ENCODE results near the gene BCLAF1.
A peak's percentile ranks its signal among the peaks of the same experiment; 100 is the strongest.

Gene BCLAF1

DNA sequence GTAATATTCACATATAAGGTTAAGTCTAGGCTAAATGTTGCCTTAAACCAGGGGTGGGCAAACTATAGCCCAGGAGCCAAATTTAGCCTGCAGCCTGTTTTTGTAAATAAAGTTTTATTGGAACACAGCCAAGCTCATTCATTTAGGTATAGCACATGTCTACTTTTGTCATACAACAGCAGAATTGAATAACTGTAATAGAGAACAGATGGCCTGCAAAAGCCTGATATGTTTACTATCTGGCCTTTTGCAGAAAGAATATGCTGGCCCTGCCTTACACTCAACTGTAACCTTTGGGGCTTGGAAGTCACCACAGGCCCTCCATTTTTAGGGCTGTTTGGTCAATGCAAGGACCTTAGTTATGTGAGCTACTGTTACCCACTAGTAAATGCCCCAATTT is 17.7 kb upstream of the BCLAF1 start:
- no peak for DNase-seq

DNA sequence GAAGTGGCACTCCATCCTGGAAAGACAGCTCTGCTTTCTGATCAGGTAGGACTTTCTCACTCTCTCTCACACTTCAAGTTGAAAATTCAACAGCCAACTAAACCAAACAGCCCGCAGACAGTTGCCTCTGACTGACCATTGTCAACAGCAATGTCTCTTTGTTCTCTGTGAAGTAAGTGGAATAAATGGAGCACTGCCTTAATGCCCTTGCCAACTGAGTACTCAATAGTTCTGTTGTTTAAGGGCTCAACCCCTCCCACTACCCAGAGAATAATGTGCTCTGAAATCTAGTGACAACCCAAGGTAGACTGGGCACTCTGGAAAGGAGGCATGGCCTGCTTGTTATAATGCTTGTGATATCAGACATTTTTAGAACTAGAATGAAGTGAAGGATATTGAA is 16.8 kb upstream of the BCLAF1 start:
- no peak for DNase-seq

DNA sequence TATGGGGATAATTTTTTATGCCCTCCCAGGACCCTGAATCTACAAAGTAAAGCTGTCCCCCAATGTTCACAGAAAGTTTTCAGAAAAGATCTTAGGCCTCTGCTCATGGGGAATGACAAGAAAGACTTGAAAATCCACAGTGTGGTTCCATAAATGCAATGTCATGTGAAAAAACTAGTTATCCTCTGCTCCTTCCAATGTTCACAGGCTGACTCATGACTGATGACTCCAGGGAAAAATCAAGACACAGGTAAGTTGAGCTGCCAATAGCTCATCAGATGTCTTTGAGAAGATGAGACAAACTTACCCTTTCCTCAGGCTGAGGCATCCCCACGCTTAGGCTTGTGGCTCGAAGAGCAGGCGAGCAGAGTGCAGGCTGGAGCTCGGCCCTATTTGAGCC is 14.8 kb upstream of the BCLAF1 start:
- no peak for DNase-seq

DNA sequence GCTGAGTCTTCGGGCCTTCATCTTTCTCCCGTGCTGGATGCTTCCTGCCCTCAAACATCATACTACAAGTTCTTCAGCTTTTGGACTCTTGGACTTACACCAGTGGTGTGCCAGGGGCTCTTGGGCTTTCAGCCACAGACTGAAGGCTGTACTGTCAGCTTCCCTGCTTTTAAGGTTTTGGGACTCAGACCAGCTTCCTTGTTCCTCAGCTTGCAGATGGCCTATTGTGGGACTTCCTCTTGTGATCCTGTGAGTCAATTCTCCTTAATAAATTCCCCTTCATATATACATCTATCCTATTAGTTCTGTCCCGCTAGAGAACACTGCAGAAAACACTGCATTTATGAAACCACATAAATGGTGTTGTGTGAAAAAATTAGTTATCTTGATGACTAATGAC is 13.9 kb upstream of the BCLAF1 start:
- no peak for DNase-seq

DNA sequence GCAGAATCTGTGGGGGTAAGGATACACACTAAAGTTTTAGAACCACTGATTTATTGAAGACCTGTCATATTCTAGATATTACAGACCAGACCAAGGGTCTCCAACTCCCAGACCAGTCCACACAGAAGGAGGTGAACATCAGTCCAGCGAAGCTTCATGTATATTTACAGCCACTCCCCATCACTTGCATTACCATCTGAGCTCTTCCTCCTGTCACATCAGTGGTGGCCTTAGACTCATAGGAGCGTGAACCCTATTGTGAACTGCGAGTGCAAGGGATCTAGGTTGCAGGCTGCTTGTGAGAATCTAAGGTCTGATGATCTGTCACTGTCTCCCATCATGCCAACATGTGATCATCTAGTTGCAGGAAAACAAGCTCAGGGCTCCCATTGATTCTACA is 5.0 kb upstream of the BCLAF1 start:
- DNase-seq = no peak

DNA sequence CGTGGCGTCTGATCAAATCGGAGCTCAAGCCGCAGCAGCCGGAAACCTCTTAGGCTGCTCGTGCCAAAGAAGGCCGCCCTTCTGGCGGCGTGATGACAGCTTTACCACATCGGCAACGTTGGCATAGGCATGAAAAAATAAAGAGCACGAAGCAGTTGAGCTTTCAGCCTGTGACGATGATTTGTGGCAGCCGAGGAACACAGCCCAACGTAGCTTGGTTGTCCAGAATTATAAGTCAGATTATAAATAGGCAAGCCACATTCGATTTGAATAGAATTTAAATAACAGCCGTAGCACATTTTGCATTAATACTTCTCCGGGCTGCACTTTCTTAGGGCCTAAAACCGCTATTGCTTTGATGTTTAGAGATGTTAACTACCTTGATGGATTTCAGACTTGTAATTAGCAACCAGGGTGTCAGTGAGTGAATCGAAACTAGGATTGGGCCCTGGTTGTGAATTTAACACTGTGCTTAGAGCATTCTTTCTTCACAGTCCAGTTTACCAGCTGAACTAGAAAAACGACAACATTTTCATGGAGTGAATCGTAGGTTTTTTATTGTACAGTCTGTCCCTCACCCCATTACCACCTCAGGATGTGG is 864 bp upstream of the BCLAF1 start:
- DNase-seq = peak; percentile 91

DNA sequence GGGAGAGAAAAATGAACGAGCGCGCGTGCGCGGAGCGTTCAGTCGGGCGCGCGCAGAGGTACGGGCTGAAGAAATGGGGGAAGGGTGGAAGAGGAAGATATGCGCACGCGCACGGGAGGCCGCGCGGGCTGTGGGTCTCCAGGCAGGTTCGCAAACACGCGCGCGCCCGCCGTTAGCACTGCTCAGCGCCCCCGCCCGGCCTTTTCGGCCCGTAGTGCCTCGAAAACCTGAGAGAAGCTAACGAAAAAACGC is 393 bp downstream of the BCLAF1 start:
- DNase-seq = peak; percentile 94

DNA sequence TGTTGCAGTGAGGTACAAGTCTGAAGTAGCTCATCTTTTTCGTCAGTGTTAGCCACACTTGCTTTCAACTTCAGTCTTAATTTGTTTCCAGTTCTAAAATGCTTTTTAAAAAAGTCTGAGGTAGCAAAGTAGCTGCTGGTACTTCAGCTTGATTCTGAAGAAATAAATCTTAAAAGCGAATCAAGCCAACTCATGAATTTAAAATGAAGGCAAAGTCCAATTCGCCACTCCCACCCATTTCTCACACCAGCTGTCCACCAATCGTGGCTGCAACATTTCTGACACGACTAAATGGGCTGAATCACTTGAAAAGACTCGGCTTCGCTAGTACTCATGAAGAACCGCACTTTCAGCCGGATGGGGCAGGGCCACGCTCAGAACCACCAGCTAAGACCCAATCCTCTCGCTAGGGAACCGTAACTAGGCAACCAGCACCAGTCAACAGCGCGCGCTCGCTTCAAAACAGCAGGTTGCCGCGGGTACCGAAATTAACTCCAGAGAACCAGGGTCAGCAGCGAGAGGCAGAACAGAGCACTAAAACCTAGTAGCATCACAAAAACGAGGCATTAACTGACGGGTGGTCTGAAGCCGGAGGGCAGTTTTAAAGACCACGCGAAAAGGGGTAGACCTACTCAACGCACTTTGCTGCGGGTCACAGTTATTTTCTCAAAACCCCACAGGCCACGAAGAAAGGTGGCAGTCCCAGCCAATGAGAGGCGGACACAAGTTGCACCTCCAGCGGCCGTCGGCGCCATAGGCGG is 900 bp downstream of the BCLAF1 start:
- peak; percentile 83 for DNase-seq

DNA sequence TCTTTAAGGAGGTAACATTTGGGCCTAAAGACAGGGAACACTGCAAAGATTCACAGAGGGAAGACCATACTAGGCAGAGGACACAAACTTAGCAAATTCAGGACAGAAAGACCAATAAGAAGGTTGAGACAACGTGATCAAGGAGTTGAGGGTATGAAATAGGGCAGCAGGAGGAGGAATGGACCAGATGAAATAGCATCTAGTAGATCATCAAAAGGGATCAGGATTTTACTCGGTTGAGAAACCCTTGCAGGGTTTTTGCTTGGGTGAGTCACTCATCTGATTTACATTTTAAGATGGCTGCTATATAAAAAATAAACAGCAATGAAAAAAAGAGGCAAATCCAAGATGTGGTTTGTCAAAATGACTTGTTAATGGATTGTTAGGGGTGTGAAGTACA is 4.7 kb downstream of the BCLAF1 start:
- DNase-seq = no peak

DNA sequence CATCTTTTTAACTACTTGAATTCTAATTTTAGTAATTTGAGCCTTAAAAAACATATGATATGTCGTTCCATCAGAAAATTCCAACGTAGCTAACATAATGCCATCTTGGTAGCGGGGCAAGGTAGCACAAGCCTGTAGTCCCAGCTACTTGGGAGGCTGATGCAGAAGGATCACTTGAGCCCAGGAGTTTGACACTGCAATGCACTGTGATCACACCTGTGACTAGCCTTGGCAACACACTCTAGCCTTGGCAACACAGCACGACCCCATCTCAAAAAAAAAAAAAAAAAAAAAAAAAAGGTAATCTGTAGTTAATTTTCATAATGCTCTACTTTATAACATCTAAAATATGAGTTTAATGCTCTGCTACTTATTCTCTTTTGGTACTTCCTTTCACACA is 6.7 kb downstream of the BCLAF1 start:
- no peak for DNase-seq

DNA sequence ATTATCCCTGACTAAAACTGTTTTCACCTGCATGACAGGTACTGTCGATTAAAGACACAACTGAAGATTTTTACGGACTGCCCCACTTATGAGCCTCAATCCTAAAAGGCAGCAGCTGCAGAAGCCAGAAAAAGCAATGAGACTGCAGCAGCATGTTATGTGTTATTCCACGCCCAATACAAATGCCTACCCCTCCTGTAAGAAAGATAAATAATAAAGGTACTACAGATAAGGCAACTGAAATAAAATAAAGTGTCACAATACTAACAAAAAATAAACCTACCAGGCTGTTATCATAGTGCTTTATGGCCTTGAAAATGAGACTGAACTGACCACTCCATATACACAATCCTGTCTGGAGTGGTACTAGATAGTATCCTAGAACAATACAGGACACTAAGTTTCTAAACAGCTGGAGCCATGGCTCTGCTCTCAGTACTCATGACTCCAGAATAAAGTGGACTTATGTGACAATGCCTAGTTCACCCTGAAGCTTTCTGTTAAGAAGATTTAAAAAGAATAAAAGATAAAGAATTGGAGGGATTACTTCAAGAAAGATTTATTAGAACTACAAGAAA is 9.5 kb downstream of the BCLAF1 start:
- DNase-seq = no peak

DNA sequence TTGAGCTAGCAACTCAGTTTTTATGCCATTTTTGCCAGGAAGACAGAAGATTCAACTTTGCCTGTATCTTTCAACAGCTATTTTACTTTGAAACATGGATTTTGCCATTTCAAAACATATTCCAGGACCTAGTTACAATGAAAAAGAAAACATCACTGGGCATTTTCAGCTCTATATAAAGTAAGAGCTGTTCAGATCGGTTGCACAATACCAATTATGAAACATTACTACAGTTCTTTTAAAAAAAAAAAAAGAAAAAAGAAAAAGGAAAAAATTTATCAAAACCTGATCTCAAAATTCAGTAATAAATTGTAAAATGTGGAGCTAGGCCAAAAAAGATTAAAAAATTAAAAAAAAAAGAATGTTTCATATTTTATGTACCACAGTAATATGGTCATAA is 15.6 kb downstream of the BCLAF1 start:
- DNase-seq = no peak

DNA sequence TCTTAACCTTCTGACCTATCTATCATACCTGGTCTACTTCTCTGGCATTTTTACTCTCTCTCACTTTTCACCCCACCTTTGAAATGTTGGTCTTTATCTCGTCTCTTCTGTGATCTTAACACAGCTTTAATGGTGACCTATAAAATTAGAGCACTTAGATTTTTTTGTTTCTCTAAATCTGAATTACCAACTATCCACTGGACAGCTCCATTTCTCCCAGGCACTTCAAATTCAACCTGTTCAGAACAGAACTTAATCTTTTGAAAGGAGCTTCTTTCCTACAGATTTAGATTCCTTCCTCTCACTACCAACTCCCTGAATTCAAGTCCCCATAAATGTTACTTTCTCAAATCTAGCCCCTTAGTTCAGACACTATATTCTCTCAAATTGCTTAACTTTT is 24.5 kb downstream of the BCLAF1 start:
- DNase-seq = no peak

DNA sequence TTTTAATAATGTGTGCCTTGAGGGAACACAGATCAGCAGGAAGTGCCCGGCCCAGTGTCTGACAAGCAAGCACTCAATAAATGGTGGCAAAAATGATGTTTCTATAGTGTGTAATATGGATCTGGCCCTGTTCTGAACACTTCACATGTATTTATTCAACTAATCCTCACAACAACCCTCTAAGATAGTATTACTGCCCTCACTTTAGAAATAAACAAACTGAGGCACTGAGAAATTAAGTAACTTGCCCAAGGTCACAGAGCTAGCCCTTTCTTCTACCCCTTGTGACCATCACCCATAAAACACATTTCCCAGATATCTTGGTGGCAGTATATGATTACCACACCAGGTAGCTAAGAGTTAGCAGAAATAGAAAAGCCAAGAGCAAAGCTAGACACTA is 26.7 kb downstream of the BCLAF1 start:
- no peak for DNase-seq

DNA sequence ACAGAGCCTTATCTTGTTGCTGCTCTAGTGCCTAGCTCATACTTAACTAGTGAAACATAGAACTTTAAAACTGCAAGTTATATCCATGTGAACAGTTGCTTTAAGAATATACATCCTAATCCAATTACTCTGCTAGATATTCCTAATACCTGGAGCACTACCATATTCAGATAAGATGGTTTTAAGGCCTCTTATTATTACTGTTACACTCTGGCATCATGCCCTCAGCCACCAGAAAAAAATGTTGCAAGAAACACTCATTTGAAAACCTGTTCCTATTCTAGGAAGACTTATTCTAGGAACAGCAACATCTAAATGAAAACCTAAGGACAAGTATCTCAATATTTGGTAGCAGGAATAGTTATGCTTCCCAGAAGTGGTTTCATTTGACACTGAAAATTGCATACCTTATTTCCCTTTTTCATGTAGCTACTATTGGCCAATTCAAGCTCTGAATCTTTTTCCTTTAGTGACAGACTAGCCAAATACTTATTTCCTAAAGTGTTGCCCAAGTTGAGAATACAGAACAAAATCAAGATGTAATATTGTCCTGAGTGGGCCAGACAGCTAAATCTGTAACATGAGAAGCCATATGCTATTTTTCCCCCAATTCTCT is 34.7 kb downstream of the BCLAF1 start:
- DNase-seq = no peak

DNA sequence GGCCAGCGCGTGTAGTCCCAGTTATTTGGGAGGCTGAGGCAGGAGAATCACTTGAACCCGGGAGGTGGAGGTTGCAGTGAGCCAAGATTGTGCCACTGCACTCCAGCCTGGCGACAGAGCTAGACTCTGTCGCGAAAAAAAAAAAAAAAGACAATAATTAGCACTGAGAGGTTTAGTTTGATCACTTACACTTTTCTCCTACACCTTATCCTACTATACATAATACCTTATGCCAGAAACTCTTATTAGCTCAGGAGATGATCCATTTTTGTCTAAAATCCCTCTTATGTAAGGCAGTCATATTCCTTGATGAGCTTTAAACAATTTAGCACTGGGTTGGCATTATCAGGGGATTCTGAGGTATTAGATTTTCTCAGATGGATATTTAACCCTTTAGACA is 35.9 kb downstream of the BCLAF1 start:
- no peak for DNase-seq

DNA sequence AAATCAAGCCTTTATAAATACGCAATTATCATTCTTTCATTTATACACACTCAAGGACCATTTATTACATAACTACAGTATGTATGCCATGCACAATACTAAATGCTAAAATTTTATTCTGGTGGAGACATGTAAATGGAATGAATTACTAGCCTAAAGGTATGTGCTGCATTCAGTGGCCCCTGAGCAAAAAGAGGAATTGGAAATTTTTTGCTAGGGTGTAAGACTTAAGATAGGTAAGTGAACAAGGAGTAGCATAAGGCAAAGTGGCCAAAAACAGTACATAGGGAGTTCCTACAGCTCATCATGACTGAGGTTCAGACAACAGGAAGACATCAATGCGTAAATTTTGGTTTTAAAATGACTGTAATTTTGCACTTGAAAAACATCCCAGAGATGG is 37.2 kb downstream of the BCLAF1 start:
- DNase-seq = no peak

DNA sequence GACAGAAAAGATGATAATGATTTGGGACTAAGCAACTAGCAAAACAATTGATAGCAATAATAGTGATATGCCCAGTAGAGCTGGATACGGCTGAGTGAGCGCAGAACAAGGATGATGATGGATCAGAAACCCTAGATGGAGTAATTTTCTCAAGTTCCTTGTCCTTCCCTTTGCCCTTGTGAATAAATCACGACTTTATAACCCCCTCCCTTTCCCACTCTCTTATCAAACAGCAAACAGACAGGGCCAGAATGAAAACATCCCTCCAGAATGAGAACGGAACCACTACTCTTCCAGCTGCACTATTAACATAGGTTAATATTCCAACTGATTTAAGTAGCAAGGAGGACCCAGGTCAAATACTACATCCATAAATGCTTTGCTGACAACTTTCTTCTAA is 38.3 kb downstream of the BCLAF1 start:
- DNase-seq = no peak

DNA sequence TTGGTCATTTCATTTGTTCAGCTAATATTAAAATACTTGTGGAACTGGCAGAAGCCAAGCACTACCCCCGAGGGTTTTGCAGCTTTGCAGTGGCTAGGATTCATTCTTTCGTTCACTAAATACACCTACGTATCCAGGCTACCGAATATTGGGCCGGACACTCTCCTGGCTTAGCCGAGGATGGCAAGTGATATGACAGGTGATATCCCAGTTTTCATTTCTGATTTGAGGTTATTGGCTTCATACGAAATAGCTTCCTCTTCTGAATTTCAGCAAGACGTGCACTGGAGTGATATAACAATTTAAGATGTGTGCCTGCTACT is 39.0 kb downstream of the BCLAF1 start:
- no peak for DNase-seq

DNA sequence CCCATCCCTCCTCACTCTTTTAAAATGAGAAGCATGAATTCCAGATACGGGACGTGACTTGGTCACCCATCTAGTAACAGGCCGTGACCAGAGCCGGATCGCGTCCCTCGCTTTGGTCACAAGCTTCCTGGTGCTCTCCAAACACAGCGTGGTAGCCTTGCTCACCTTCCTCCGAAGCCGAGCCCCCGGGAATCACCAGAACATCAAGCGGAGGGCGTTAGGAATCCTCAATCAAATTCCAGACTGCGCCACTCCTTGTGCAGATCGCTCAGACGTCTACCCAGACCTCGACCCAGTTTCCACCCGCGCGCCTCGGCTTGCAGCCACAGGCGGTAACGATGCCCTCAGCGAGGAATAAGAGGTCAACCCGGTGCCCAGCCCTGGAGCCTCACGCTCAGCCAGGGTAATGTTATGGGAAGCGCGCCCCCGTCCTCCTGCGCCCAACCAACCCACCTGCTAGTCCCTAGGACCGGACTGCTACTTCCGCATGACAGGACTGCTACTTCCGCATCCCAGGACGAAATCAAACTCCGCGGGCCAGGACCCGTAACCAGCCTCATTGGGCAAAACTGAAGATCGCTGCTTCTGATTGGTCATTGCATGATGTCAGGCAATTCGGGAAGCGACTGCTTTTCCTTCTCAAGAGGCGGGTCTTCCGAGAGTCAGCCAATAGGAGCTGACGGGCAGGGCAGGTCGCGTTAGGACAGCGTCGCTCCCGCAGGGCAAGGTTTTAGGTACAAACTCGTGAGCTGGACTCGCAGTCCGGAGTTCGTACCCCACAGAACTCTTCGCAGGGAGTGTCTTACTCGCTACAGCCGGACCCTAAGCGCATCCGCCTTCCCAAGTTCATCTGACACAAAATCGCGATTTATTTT is 39.6 kb downstream of the BCLAF1 start, which contains the start of gene MTFR2:
MTFR2 (minus strand) TSS at position 501 of the 875 bp plus-strand sequence. CDS start 1,212 bp downstream, outside the sequence.
- peak; percentile 98 for DNase-seq

DNA sequence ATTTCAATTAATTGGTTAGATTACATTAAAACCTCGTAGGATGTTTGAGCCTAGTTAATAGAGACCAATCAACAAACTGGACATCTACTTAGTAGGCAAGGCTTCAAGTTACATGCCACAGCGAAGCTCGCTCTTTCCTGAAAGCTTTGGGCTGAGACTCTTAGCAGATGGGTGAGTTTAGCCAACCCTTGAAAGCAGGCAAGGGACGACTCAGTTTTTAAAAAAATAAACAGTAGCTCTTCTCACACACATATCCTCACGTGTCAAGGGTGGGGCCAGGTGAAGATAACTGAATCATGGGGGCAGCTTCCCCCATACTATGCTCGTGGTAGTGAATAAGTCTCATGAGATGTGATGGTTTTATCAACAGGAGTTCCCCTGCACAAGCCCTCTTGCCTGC is 40.3 kb downstream of the BCLAF1 start:
- no peak for DNase-seq

DNA sequence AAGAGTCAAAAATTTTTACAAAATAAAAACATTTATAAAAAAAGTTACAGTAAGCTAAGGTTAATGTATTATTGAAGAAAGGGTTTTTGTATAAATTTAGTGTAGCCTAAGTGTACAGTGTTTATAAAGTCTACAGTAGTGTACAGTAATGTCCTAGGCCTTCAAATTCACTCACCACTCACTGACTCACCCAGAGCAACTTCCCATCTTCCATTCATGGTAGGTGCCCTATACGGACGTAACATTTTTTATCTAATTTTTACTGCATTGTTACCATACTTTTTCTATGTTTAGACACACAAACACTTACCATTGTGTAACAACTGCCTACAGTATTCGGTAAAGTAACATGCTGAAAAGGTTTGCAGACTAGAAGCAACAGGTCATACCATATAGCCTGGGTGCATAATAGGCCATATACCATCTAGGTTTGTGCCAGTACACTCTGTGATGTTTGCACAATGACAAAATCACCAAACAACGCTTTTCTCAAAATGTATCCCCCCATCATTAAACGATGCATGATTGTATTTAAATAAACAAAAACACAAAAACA is 45.5 kb downstream of the BCLAF1 start:
- no peak for DNase-seq
